HepG2 (cell line): ENCODE results near the gene LIPC. TPM values are rescaled to one million over a fixed set of nuclear protein-coding genes. Genes with fewer than 3 reads are reported as not detected.

ENCODE experiments used
- ATAC-seq: fragments of 200-7000 bp; cut with Tn5 transposase; 3 replicates; pipeline ENCODE4 v1.9.1; 2020; ENCODE audit warnings: mild to moderate bottlenecking, moderate library complexity
- BruUV-seq: library from RNA; stranded (reverse); fragments of 400-500 nt; replicated peaks from 2 replicates; lab custom pipeline; 2021; lab: Mats Ljungman, UMichigan
- CTCF ChIA-PET: fragments of 300-600 bp; formaldehyde crosslinking; extraction: SDS; loops from one replicate; lab custom pipeline; 2021; ENCODE audit warnings: low total read pairs, inconsistent platforms, low intra/inter-chr PET ratio; lab: Yijun Ruan, JAX
- POLR2A ChIA-PET: fragments of 350-600 bp; sonication (Branson Sonifier 250); formaldehyde crosslinking; loops from one replicate; lab custom pipeline; 2020; ENCODE audit warnings: antibody characterized with exemption, inconsistent platforms; lab: Yijun Ruan, JAX
- DNase-seq: peaks from one replicate; pipeline ENCODE4 v3.0.0-alpha.2; 2015; ENCODE audit warnings: low spot score
- FAIRE-seq: peaks from 3 replicates; lab custom pipeline; 2011; peaks lifted over from hg19 to GRCh38; lab: Jason Lieb, UNC
- H2AFZ ChIP-seq: one replicate; pipeline ENCODE4 v1.6.1; 2011; ENCODE audit warnings: low read length, inconsistent platforms
- H3K27ac ChIP-seq: fragments of 300-600 bp; 3 replicates; pipeline ENCODE4 v1.8.0; 2011; ENCODE audit warnings: mixed run types, mild to moderate bottlenecking, mixed read lengths, low read length, inconsistent platforms; ENCODE audit not compliant: insufficient read depth; ENCODE audit errors: extremely low read length
- H3K27me3 ChIP-seq, 2 experiments: fragments of 200-600 bp in 1 of 2; 2 replicates in 1 of 2; 3 replicates in 1 of 2; pipeline versions ENCODE4 v1.6.0 to v1.8.0; 2011; ENCODE audit warnings: low read length in 2 of 2, mild to moderate bottlenecking in 2 of 2, moderate library complexity in 2 of 2, inconsistent platforms in 1 of 2; ENCODE audit not compliant: insufficient read depth in 2 of 2, control insufficient read depth in 1 of 2
- H3K36me3 ChIP-seq, 2 experiments: fragments of 200-600 bp in 1 of 2; replicated peaks in 1 of 2; 2 replicates in 1 of 2; 3 replicates in 1 of 2; pipeline versions ENCODE4 v1.5.1 to v1.8.0; 2011; ENCODE audit warnings: low read length in 2 of 2, inconsistent platforms in 1 of 2; ENCODE audit not compliant: insufficient read depth in 2 of 2, control insufficient read depth in 1 of 2
- H3K4me1 ChIP-seq: 2 replicates; pipeline ENCODE4 v1.5.1; 2012; ENCODE audit warnings: low read length, inconsistent platforms; ENCODE audit not compliant: insufficient read depth
- H3K4me2 ChIP-seq: 2 replicates; pipeline ENCODE4 v1.6.0; 2011; ENCODE audit warnings: low read depth, low read length, inconsistent platforms
- H3K4me3 ChIP-seq, 3 experiments: fragments of 200-600 bp in 1 of 3; sonication (generic), shearing (Covaris generic) in 1 of 3; replicated peaks in 1 of 3; 2 replicates each; pipeline ENCODE4 v1.5.1; 2011 to 2016; ENCODE audit warnings: low read length in 3 of 3, inconsistent platforms in 2 of 3, low read depth in 2 of 3, mild to moderate bottlenecking in 2 of 3, control low read depth in 1 of 3, mixed read lengths in 1 of 3; ENCODE audit not compliant: insufficient read depth in 1 of 3
- H3K79me2 ChIP-seq: one replicate; pipeline ENCODE4 v1.6.1; 2011; ENCODE audit warnings: low read length, inconsistent platforms; ENCODE audit not compliant: insufficient read depth
- H3K9ac ChIP-seq: 2 replicates; pipeline ENCODE4 v1.6.0; 2011; ENCODE audit warnings: mild to moderate bottlenecking, low read depth, low read length, inconsistent platforms; ENCODE audit not compliant: insufficient read depth
- H3K9me3 ChIP-seq: 2 replicates; pipeline ENCODE4 v1.5.1; 2012; ENCODE audit warnings: mild to moderate bottlenecking, low read length
- H4K20me1 ChIP-seq: 2 replicates; pipeline ENCODE4 v1.6.0; 2011; ENCODE audit warnings: inconsistent platforms, mild to moderate bottlenecking, low read length, moderate library complexity; ENCODE audit not compliant: insufficient read depth
- HDAC1 ChIP-seq: sonication (generic); formaldehyde crosslinking; IDR thresholded peaks from 2 replicates; pipeline ENCODE4 v1.5.1; 2020; ENCODE audit warnings: mild to moderate bottlenecking, missing genetic modification reagents
- HNRNPL ChIP-seq: fragments of 200-400 bp; formaldehyde crosslinking; IDR thresholded peaks from 2 replicates; pipeline ENCODE4 v1.6.1; 2017; ENCODE audit warnings: mild to moderate bottlenecking, low read depth, low read length
- KAT8 ChIP-seq: IDR thresholded peaks from 2 replicates; pipeline ENCODE4 v1.6.1; 2016; ENCODE audit warnings: missing genetic modification reagents, missing compliant biosample characterization
- ZFP1 ChIP-seq: IDR thresholded peaks from 2 replicates; pipeline ENCODE4 v1.6.1; 2016
- ZNF543 ChIP-seq: sonication (generic); formaldehyde crosslinking; IDR thresholded peaks from 2 replicates; pipeline ENCODE4 v1.4.0; 2020; ENCODE audit warnings: mild to moderate bottlenecking, missing genetic modification reagents
- ZNF572 ChIP-seq: sonication (generic); formaldehyde crosslinking; IDR thresholded peaks from 2 replicates; pipeline ENCODE4 v1.5.1; 2020; ENCODE audit warnings: mild to moderate bottlenecking, missing genetic modification reagents
- WGBS: methylation state at CpG from one replicate; pipeline ENCODE4 v1.1.6; 2017; ENCODE audit warnings: low lambda C conversion rate; 5-methylcytosine and 5-hydroxymethylcytosine counted together
- in situ Hi-C: cut with HindIII; loops from 2 replicates; pipeline ENCODE4 v1.10.0; 2017; ENCODE audit warnings: low pct_unique_long_range_greater_than_20kb; ENCODE audit not compliant: extremely low pct_ligation_motif_present
- intact Hi-C: fragments of 100-400 bp; cut with micrococcal nuclease; formaldehyde crosslinking; loops from one replicate; pipeline ENCODE4 v1.10.0; 2022; ENCODE audit not compliant: unreplicated experiment
- polyA plus RNA-seq, 8 experiments: library from polyadenylated mRNA; depleted of rRNA in 3 of 8; stranded (reverse) in 7 of 8; unstranded in 1 of 8; fragments of >200 nt; fragmentation: Illumina TruSeq in 4 of 8; extraction: Trizol in 4 of 8; gene quantifications; 2 replicates each; pipeline versions ENCODE4 v1.2.1 to v1.2.3, GENCODE V29; 2011 to 2016; ENCODE audit warnings: low read depth in 4 of 8, missing spikeins in 1 of 8, mixed read lengths in 1 of 8; ENCODE audit not compliant: insufficient read depth in 1 of 8
- total RNA-seq, 5 experiments: library from RNA; depleted of rRNA; stranded (reverse); fragments of >200 nt; fragmentation: Illumina TruSeq; extraction: Trizol; gene quantifications; 2 replicates each; pipeline ENCODE4 v1.2.3, GENCODE V29; 2016; ENCODE audit warnings: low read depth in 1 of 5
- TF ChIP-seq, protein P1 (sequence below): sonication (generic); formaldehyde crosslinking; IDR thresholded peaks from 2 replicates; pipeline ENCODE4 v1.4.0; 2020; ENCODE audit warnings: missing genetic modification reagents
- TF ChIP-seq, protein P2 (sequence below): sonication (generic); formaldehyde crosslinking; IDR thresholded peaks from 2 replicates; pipeline ENCODE4 v1.4.0; 2020; ENCODE audit warnings: mild to moderate bottlenecking, missing genetic modification reagents
- TF ChIP-seq, protein P3 (sequence below): sonication (generic); formaldehyde crosslinking; IDR thresholded peaks from 2 replicates; pipeline ENCODE4 v1.4.0; 2020; ENCODE audit warnings: missing genetic modification reagents

Gene LIPC
- total and polyA plus RNA-seq, 2 of the 13 experiments (the other 11 are each of a cell fraction or from before 2014, with no cell fraction given), result 26.0 to 38.0 TPM

DNA sequence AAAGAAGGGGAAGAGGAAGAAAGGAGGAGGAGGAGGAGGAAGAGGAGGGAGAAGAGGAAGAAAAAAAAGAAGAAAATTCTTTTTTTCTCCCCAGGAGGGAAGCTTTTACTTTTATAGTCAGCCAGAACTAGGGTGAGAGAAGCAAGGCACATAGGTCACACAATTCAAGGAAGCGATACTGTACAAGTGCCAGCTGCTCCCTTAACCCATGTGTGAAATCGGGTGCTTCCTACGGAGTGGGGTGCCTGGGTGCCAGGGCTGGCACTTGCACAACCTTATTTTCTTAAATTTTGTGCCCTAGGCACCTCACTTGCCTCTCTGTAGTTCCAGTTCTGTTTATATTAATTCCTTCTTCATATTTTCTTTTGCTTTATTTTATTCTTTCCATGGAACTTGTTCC, 150.4 kb downstream of the LIPC start:
- intact Hi-C loops, result no loop called here
- Histone ChIP-seq H2AFZ (no peak overlapping the region), H3K9me3 (no peaks in the 10 kb centered on the region), H3K27ac (no peak overlapping the region), H3K4me2 (no peak overlapping the region), H3K9ac (no peak overlapping the region), H3K4me1 (no peaks in the 10 kb centered on the region), H3K79me2 (no peaks in the 10 kb centered on the region), H3K36me3 (no peaks in the 10 kb centered on the region), H3K27me3 (no peaks in the 10 kb centered on the region), H4K20me1 (no peaks in the 10 kb centered on the region), H3K4me3 (no peak overlapping the region)
- WGBS, result 85% methylated on average over 3 of the region's 3 CpGs
- CTCF ChIA-PET, result no interaction called here
- FAIRE-seq (no peak), DNase-seq (no peak), ATAC-seq (no peak)
- POLR2A ChIA-PET, result no interaction called here
- in situ Hi-C loops, result loop anchor here (5.0 kb wide), 1 partner anchor 50 kb away; no protein-coding TSS in a partner anchor
- no TSS peak for BruUV-seq
- TF ChIP-seq KAT8 (CRISPR knock-in tag) (no peak), HNRNPL (no peak), ZNF543 (CRISPR knock-in tag) (no peak), HDAC1 (no peak), ZNF572 (CRISPR knock-in tag) (no peak), ZFP1 (no peak)
- TF ChIP-seq, protein P1, sequence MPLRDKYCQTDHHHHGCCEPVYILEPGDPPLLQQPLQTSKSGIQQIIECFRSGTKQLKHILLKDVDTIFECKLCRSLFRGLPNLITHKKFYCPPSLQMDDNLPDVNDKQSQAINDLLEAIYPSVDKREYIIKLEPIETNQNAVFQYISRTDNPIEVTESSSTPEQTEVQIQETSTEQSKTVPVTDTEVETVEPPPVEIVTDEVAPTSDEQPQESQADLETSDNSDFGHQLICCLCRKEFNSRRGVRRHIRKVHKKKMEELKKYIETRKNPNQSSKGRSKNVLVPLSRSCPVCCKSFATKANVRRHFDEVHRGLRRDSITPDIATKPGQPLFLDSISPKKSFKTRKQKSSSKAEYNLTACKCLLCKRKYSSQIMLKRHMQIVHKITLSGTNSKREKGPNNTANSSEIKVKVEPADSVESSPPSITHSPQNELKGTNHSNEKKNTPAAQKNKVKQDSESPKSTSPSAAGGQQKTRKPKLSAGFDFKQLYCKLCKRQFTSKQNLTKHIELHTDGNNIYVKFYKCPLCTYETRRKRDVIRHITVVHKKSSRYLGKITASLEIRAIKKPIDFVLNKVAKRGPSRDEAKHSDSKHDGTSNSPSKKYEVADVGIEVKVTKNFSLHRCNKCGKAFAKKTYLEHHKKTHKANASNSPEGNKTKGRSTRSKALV, result no peak
- TF ChIP-seq, protein P2, sequence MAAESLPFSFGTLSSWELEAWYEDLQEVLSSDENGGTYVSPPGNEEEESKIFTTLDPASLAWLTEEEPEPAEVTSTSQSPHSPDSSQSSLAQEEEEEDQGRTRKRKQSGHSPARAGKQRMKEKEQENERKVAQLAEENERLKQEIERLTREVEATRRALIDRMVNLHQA (CRISPR knock-in tag), result no peak
- TF ChIP-seq, protein P3, sequence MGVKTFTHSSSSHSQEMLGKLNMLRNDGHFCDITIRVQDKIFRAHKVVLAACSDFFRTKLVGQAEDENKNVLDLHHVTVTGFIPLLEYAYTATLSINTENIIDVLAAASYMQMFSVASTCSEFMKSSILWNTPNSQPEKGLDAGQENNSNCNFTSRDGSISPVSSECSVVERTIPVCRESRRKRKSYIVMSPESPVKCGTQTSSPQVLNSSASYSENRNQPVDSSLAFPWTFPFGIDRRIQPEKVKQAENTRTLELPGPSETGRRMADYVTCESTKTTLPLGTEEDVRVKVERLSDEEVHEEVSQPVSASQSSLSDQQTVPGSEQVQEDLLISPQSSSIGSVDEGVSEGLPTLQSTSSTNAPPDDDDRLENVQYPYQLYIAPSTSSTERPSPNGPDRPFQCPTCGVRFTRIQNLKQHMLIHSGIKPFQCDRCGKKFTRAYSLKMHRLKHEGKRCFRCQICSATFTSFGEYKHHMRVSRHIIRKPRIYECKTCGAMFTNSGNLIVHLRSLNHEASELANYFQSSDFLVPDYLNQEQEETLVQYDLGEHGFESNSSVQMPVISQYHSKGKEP (CRISPR knock-in tag), result no peak
